GM23338 (cell line): Measurements from ENCODE around the gene SORBS1. TPM values are rescaled to one million over a fixed set of nuclear protein-coding genes. Genes with fewer than 3 reads are reported as not detected.

Experiments
- ATAC-seq: fragments of 200-7000 bp; cut with Tn5 transposase; 3 replicates; pipeline ENCODE4 v1.9.1; 2020
- DNase-seq: peaks from one replicate; pipeline ENCODE4 v3.0.0-alpha.2; 2015; ENCODE audit warnings: low spot score
- H2AFZ ChIP-seq: fragments of 200-600 bp; sonication (generic); 2 replicates; pipeline ENCODE4 v1.8.0; 2016; ENCODE audit warnings: antibody characterized with exemption, mild to moderate bottlenecking, moderate library complexity
- H3F3A ChIP-seq: fragments of 200-600 bp; sonication (generic); replicated peaks from 2 replicates; pipeline ENCODE4 v1.8.0; 2017; ENCODE audit warnings: antibody characterized with exemption, mixed run types, low read depth
- H3K27ac ChIP-seq: fragments of 200-600 bp; sonication (generic); 2 replicates; pipeline ENCODE4 v1.6.1; 2016; ENCODE audit warnings: low read depth
- H3K27me3 ChIP-seq: fragments of 200-600 bp; sonication (generic); 2 replicates; pipeline ENCODE4 v1.8.0; 2016; ENCODE audit warnings: mild to moderate bottlenecking, mixed run types, moderate library complexity; ENCODE audit not compliant: insufficient read depth
- H3K36me3 ChIP-seq: fragments of 200-600 bp; sonication (generic); 2 replicates; pipeline ENCODE4 v1.8.0; 2016; ENCODE audit warnings: mild to moderate bottlenecking; ENCODE audit not compliant: insufficient read depth
- H3K4me1 ChIP-seq: fragments of 200-600 bp; sonication (generic); 2 replicates; pipeline ENCODE4 v1.8.0; 2016; ENCODE audit warnings: mild to moderate bottlenecking, moderate library complexity; ENCODE audit not compliant: insufficient read depth
- H3K4me2 ChIP-seq: fragments of 200-600 bp; sonication (generic); 2 replicates; pipeline ENCODE4 v1.7.1; 2017; ENCODE audit warnings: mixed run types
- H3K4me3 ChIP-seq: fragments of 200-600 bp; sonication (generic); 2 replicates; pipeline ENCODE4 v1.6.1; 2016; ENCODE audit warnings: mixed run types
- H3K79me2 ChIP-seq: fragments of 200-600 bp; sonication (generic); replicated peaks from 2 replicates; pipeline ENCODE4 v1.8.0; 2017; ENCODE audit warnings: mild to moderate bottlenecking; ENCODE audit not compliant: insufficient read depth
- H3K9me2 ChIP-seq: fragments of 200-600 bp; sonication (generic); 2 replicates; pipeline ENCODE4 v1.8.0; 2017; ENCODE audit not compliant: insufficient read depth
- H4K20me1 ChIP-seq: fragments of 200-600 bp; sonication (generic); replicated peaks from 2 replicates; pipeline ENCODE4 v1.8.0; 2017; ENCODE audit warnings: mild to moderate bottlenecking; ENCODE audit not compliant: insufficient read depth
- H3K27ac Mint-ChIP-seq: 2 replicates; pipeline ENCODE4 v1.8.0; 2020; ENCODE audit warnings: inconsistent platforms, mild to moderate bottlenecking, moderate library complexity, mixed read lengths
- H3K27me3 Mint-ChIP-seq: 3 replicates; pipeline ENCODE4 v1.8.0; 2022; ENCODE audit warnings: low read depth, mild to moderate bottlenecking, moderate library complexity, mixed read lengths, inconsistent platforms; ENCODE audit not compliant: insufficient read depth, poor library complexity
- H3K36me3 Mint-ChIP-seq: 3 replicates; pipeline ENCODE4 v1.8.0; 2021; ENCODE audit warnings: low read depth, mild to moderate bottlenecking, inconsistent platforms, moderate library complexity, mixed read lengths
- H3K4me1 Mint-ChIP-seq: 3 replicates; pipeline ENCODE4 v1.8.0; 2020; ENCODE audit warnings: mild to moderate bottlenecking, inconsistent platforms, mixed read lengths
- H3K4me3 Mint-ChIP-seq: 3 replicates; pipeline ENCODE4 v1.8.0; 2021; ENCODE audit warnings: moderate library complexity, mild to moderate bottlenecking, inconsistent platforms, mixed read lengths
- H3K9me3 Mint-ChIP-seq: 3 replicates; pipeline ENCODE4 v1.8.0; 2020; ENCODE audit warnings: moderate library complexity, mild to moderate bottlenecking, inconsistent platforms, mixed read lengths
- CREB1 ChIP-seq: fragments of 250-450 bp; sonication (Bioruptor Pico); IDR thresholded peaks from 2 replicates; pipeline ENCODE4 v1.5.0; 2020; ENCODE audit warnings: low read depth, mild to moderate bottlenecking, moderate library complexity
- ETS1 ChIP-seq: IDR thresholded peaks from 2 replicates; pipeline ENCODE4 v1.6.1; 2016; ENCODE audit warnings: antibody characterized with exemption
- EZH2 ChIP-seq: fragments of 200-600 bp; sonication (generic); IDR thresholded peaks from one replicate; pipeline ENCODE4 v1.8.0; 2017; ENCODE audit warnings: antibody characterized with exemption, mild to moderate bottlenecking, low read depth; ENCODE audit not compliant: unreplicated experiment
- EZH2phosphoT487 ChIP-seq: fragments of 200-600 bp; sonication (generic); IDR thresholded peaks from one replicate; pipeline ENCODE4 v1.8.1; 2018; ENCODE audit warnings: antibody characterized with exemption; ENCODE audit not compliant: unreplicated experiment
- JUNB ChIP-seq: IDR thresholded peaks from one replicate; pipeline ENCODE4 v1.6.1; 2016; ENCODE audit warnings: antibody characterized with exemption; ENCODE audit not compliant: unreplicated experiment
- NANOG ChIP-seq: IDR thresholded peaks from 2 replicates; pipeline ENCODE4 v1.6.1; 2016; ENCODE audit warnings: antibody characterized with exemption, borderline replicate concordance
- POLR2AphosphoS5 ChIP-seq: IDR thresholded peaks from 2 replicates; pipeline ENCODE4 v1.6.1; 2016; ENCODE audit warnings: antibody characterized with exemption, low read depth
- REST ChIP-seq: IDR thresholded peaks from one replicate; pipeline ENCODE4 v1.6.1; 2018; ENCODE audit warnings: antibody characterized with exemption; ENCODE audit not compliant: unreplicated experiment
- STAT1 ChIP-seq: IDR thresholded peaks from one replicate; pipeline ENCODE4 v1.6.1; 2016; ENCODE audit warnings: antibody characterized with exemption; ENCODE audit not compliant: unreplicated experiment
- ZNF114 ChIP-seq: fragments of 250-450 bp; sonication (Bioruptor Pico); IDR thresholded peaks from 2 replicates; pipeline ENCODE4 v1.5.0; 2020; ENCODE audit warnings: mild to moderate bottlenecking, moderate library complexity
- ZNF331 ChIP-seq: fragments of 250-450 bp; sonication (Bioruptor Pico); IDR thresholded peaks from 2 replicates; pipeline ENCODE4 v1.5.0; 2020; ENCODE audit warnings: low read depth, mild to moderate bottlenecking, moderate library complexity
- polyA plus RNA-seq: library from polyadenylated mRNA; unstranded; fragments of >200 nt; fragmentation: Nextera tagmentation; extraction: Ambion mirVana; gene quantifications from 2 replicates; pipeline ENCODE4 v1.2.1, GENCODE V29; 2016
- total RNA-seq: library from RNA; depleted of rRNA; stranded (reverse); fragments of >200 nt; shearing (Covaris generic); gene quantifications from 2 replicates; pipeline ENCODE4 v1.2.3, GENCODE V29; 2014
- TF ChIP-seq, protein P1 (sequence below), 2 experiments: fragments of 200-600 bp in 1 of 2; sonication (generic) in 1 of 2; conservative IDR thresholded peaks; 2 replicates each; pipeline versions ENCODE4 v1.5.1 to v1.6.1; 2016 to 2017; ENCODE audit warnings: antibody characterized with exemption in 2 of 2, low read depth in 2 of 2, mild to moderate bottlenecking in 2 of 2, moderate library complexity in 1 of 2
- TF ChIP-seq, protein P2 (sequence below): fragments of 250-450 bp; sonication (Bioruptor Pico); IDR thresholded peaks from 2 replicates; pipeline ENCODE4 v1.5.0; 2020; ENCODE audit warnings: mild to moderate bottlenecking, moderate library complexity

Gene SORBS1
- total and polyA plus RNA-seq, 2 experiments from 2014 or later = 47.7 to 51.5 TPM

GRCh38 chr10:95406651-95407280, 154.4 kb downstream of the SORBS1 start:
- no peaks in the 10 kb centered on the region for H3K9me3 Mint-ChIP-seq
- H3K36me3 Mint-ChIP-seq = peaks cover 15% of the 10 kb centered on the region
- ATAC-seq = no peak
- Histone ChIP-seq H3K4me1 (peaks cover 28% of the 10 kb centered on the region), H3K36me3 (peaks cover 5% of the 10 kb centered on the region; the same call in 1 of the 2 replicates), H3K27me3 (no peaks in the 10 kb centered on the region), H3K27ac (no peak overlapping the region), H3K79me2 (no peaks in the 10 kb centered on the region), H3F3A (no peaks in the 10 kb centered on the region), H3K9me2 (no peaks in the 10 kb centered on the region), H2AFZ (no peak overlapping the region), H3K4me3 (no peak overlapping the region), H3K4me2 (no peak overlapping the region), H4K20me1 (no peaks in the 10 kb centered on the region)
- H3K4me3 Mint-ChIP-seq = no peak overlapping the region
- no peak for DNase-seq
- H3K27me3 Mint-ChIP-seq = no peaks in the 10 kb centered on the region
- H3K27ac Mint-ChIP-seq = no peak overlapping the region
- TF ChIP-seq, protein P1, sequence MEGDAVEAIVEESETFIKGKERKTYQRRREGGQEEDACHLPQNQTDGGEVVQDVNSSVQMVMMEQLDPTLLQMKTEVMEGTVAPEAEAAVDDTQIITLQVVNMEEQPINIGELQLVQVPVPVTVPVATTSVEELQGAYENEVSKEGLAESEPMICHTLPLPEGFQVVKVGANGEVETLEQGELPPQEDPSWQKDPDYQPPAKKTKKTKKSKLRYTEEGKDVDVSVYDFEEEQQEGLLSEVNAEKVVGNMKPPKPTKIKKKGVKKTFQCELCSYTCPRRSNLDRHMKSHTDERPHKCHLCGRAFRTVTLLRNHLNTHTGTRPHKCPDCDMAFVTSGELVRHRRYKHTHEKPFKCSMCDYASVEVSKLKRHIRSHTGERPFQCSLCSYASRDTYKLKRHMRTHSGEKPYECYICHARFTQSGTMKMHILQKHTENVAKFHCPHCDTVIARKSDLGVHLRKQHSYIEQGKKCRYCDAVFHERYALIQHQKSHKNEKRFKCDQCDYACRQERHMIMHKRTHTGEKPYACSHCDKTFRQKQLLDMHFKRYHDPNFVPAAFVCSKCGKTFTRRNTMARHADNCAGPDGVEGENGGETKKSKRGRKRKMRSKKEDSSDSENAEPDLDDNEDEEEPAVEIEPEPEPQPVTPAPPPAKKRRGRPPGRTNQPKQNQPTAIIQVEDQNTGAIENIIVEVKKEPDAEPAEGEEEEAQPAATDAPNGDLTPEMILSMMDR (conservative IDR thresholded peaks at IDR 0.05; ENCODE audit: low read depth in 2 of 2) = no peak
- no peak for TF ChIP-seq ETS1
- no peak for TF ChIP-seq ZNF114 (CRISPR knock-in tag)
- no peak for TF ChIP-seq JUNB
- no peak for TF ChIP-seq EZH2
- TF ChIP-seq ZNF331 (CRISPR knock-in tag) = no peak
- no peak for TF ChIP-seq REST
- TF ChIP-seq CREB1 = no peak
- TF ChIP-seq POLR2AphosphoS5 = no peak
- TF ChIP-seq STAT1 = no peak
- no peak for TF ChIP-seq EZH2phosphoT487
- TF ChIP-seq NANOG = no peak
- TF ChIP-seq, protein P2, sequence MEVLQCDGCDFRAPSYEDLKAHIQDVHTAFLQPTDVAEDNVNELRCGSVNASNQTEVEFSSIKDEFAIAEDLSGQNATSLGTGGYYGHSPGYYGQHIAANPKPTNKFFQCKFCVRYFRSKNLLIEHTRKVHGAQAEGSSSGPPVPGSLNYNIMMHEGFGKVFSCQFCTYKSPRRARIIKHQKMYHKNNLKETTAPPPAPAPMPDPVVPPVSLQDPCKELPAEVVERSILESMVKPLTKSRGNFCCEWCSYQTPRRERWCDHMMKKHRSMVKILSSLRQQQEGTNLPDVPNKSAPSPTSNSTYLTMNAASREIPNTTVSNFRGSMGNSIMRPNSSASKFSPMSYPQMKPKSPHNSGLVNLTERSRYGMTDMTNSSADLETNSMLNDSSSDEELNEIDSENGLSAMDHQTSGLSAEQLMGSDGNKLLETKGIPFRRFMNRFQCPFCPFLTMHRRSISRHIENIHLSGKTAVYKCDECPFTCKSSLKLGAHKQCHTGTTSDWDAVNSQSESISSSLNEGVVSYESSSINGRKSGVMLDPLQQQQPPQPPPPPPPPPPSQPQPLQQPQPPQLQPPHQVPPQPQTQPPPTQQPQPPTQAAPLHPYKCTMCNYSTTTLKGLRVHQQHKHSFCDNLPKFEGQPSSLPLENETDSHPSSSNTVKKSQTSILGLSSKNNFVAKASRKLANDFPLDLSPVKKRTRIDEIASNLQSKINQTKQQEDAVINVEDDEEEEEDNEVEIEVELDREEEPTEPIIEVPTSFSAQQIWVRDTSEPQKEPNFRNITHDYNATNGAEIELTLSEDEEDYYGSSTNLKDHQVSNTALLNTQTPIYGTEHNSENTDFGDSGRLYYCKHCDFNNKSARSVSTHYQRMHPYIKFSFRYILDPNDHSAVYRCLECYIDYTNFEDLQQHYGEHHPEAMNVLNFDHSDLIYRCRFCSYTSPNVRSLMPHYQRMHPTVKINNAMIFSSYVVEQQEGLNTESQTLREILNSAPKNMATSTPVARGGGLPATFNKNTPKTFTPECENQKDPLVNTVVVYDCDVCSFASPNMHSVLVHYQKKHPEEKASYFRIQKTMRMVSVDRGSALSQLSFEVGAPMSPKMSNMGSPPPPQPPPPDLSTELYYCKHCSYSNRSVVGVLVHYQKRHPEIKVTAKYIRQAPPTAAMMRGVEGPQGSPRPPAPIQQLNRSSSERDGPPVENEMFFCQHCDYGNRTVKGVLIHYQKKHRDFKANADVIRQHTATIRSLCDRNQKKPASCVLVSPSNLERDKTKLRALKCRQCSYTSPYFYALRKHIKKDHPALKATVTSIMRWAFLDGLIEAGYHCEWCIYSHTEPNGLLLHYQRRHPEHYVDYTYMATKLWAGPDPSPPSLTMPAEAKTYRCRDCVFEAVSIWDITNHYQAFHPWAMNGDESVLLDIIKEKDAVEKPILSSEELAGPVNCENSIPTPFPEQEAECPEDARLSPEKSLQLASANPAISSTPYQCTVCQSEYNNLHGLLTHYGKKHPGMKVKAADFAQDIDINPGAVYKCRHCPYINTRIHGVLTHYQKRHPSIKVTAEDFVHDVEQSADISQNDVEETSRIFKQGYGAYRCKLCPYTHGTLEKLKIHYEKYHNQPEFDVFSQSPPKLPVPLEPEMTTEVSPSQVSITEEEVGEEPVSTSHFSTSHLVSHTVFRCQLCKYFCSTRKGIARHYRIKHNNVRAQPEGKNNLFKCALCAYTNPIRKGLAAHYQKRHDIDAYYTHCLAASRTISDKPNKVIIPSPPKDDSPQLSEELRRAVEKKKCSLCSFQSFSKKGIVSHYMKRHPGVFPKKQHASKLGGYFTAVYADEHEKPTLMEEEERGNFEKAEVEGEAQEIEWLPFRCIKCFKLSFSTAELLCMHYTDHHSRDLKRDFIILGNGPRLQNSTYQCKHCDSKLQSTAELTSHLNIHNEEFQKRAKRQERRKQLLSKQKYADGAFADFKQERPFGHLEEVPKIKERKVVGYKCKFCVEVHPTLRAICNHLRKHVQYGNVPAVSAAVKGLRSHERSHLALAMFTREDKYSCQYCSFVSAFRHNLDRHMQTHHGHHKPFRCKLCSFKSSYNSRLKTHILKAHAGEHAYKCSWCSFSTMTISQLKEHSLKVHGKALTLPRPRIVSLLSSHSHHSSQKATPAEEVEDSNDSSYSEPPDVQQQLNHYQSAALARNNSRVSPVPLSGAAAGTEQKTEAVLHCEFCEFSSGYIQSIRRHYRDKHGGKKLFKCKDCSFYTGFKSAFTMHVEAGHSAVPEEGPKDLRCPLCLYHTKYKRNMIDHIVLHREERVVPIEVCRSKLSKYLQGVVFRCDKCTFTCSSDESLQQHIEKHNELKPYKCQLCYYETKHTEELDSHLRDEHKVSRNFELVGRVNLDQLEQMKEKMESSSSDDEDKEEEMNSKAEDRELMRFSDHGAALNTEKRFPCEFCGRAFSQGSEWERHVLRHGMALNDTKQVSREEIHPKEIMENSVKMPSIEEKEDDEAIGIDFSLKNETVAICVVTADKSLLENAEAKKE = no peak
- peaks cover 35% of the 10 kb centered on the region for H3K4me1 Mint-ChIP-seq
